Endothelial cell of umbilical vein (primary cell): ENCODE measurements around the gene SP140L. TPM values are rescaled to one million over a fixed set of nuclear protein-coding genes. Genes with fewer than 3 reads are reported as not detected.

Experiments
- BruUV-seq: library from RNA; stranded (reverse); fragments of 400-500 nt; replicated peaks from 2 replicates; lab custom pipeline; 2021; lab: Mats Ljungman, UMichigan
- CTCF ChIA-PET: fragments of 300-600, 350-600 bp; sonication (Branson Sonifier 250); formaldehyde crosslinking; loops from one replicate; lab custom pipeline; 2021; ENCODE audit warnings: antibody characterized with exemption, inconsistent platforms; lab: Charles Lee
- POLR2A ChIA-PET: fragments of 300-600, 350-600 bp; sonication (Branson Sonifier 250); formaldehyde crosslinking; loops from one replicate; lab custom pipeline; 2021; ENCODE audit warnings: antibody characterized with exemption, inconsistent platforms; lab: Charles Lee
- DNase-seq: peaks from one replicate; pipeline ENCODE4 v3.0.0-alpha.2; 2011; ENCODE audit warnings: low read depth, low spot score
- FAIRE-seq: peaks from 2 replicates; lab custom pipeline; 2011; peaks lifted over from hg19 to GRCh38; lab: Jason Lieb, UNC
- H2AFZ ChIP-seq: 2 replicates; pipeline ENCODE4 v1.6.0; 2012; ENCODE audit warnings: low read depth, low read length, control low read depth, inconsistent platforms
- H3K27ac ChIP-seq: 2 replicates; pipeline ENCODE4 v1.5.1; 2011; ENCODE audit warnings: low read depth, mild to moderate bottlenecking, control low read depth, low read length, moderate library complexity; ENCODE audit not compliant: insufficient read depth
- H3K27me3 ChIP-seq, 2 experiments: 2 replicates each; pipeline versions ENCODE4 v1.6.0 to v1.6.1; 2011; ENCODE audit warnings: low read length in 2 of 2, mixed read lengths in 1 of 2; ENCODE audit not compliant: control insufficient read depth in 2 of 2, insufficient read depth in 2 of 2
- H3K36me3 ChIP-seq, 2 experiments: 2 replicates in 1 of 2; 3 replicates in 1 of 2; pipeline ENCODE4 v1.5.1; 2011; ENCODE audit warnings: low read length in 2 of 2, mild to moderate bottlenecking in 1 of 2, moderate library complexity in 1 of 2; ENCODE audit not compliant: control insufficient read depth in 2 of 2, insufficient read depth in 2 of 2; ENCODE audit errors: extremely low read depth in 1 of 2
- H3K4me1 ChIP-seq: 3 replicates; pipeline ENCODE4 v1.5.1; 2011; ENCODE audit warnings: mild to moderate bottlenecking, low read length; ENCODE audit not compliant: control insufficient read depth, insufficient read depth; ENCODE audit errors: extremely low read depth
- H3K4me2 ChIP-seq: 2 replicates; pipeline ENCODE4 v1.6.1; 2011; ENCODE audit warnings: low read length, control low read depth, mixed read lengths; ENCODE audit not compliant: insufficient read depth
- H3K4me3 ChIP-seq, 3 experiments: fragments of 200-600 bp in 1 of 3; sonication (generic), shearing (Covaris generic) in 1 of 3; replicated peaks in 1 of 3; 2 replicates each; pipeline ENCODE4 v1.5.1; 2011 to 2016; ENCODE audit warnings: control low read depth in 3 of 3, low read length in 3 of 3, mild to moderate bottlenecking in 2 of 3, inconsistent platforms in 1 of 3, low read depth in 1 of 3, moderate library complexity in 1 of 3; ENCODE audit not compliant: insufficient read depth in 1 of 3
- H3K79me2 ChIP-seq: 2 replicates; pipeline ENCODE4 v1.6.0; 2012; ENCODE audit warnings: low read length, inconsistent platforms; ENCODE audit not compliant: control insufficient read depth, insufficient read depth
- H3K9ac ChIP-seq: replicated peaks from 2 replicates; pipeline ENCODE3; 2011; ENCODE audit warnings: low read length, control low read depth; ENCODE audit not compliant: insufficient read depth; ENCODE audit errors: extremely low read depth
- H3K9me1 ChIP-seq: replicated peaks from 3 replicates; pipeline ENCODE4 v1.6.0; 2011; ENCODE audit warnings: mild to moderate bottlenecking, low read length; ENCODE audit not compliant: control insufficient read depth, insufficient read depth; ENCODE audit errors: extremely low read depth
- H3K9me3 ChIP-seq: replicated peaks from 2 replicates; pipeline ENCODE4 v1.5.1; 2012; ENCODE audit warnings: low read length, inconsistent platforms; ENCODE audit not compliant: control insufficient read depth, insufficient read depth
- H4K20me1 ChIP-seq: replicated peaks from 2 replicates; pipeline ENCODE3; 2011; ENCODE audit warnings: mild to moderate bottlenecking, low read length; ENCODE audit not compliant: control insufficient read depth, insufficient read depth; ENCODE audit errors: extremely low read depth
- CTCF ChIP-seq, 2 donors: IDR thresholded peaks; 1 replicate in 1 of 2; 2 replicates in 1 of 2; pipeline ENCODE4 v1.5.1; 2011; ENCODE audit warnings: low read length in 2 of 2, mild to moderate bottlenecking in 2 of 2, moderate library complexity in 2 of 2, control low read depth in 1 of 2, inconsistent platforms in 1 of 2, low read depth in 1 of 2; ENCODE audit not compliant: insufficient read depth in 1 of 2; ENCODE audit errors: extremely low read depth in 1 of 2
- GATA2 ChIP-seq: IDR thresholded peaks from 2 replicates; pipeline ENCODE4 v1.7.0; 2011; ENCODE audit warnings: low read depth, mild to moderate bottlenecking, moderate library complexity, mixed read lengths, low read length; ENCODE audit not compliant: insufficient read length, insufficient read depth
- MAX ChIP-seq: IDR thresholded peaks from 2 replicates; pipeline ENCODE4 v1.6.1; 2011; ENCODE audit not compliant: insufficient read depth, insufficient read length
- MYC ChIP-seq: IDR thresholded peaks from one replicate; pipeline ENCODE4 v1.6.1; 2011; ENCODE audit warnings: mild to moderate bottlenecking, low read depth, low read length
- POLR2A ChIP-seq: IDR thresholded peaks from 2 replicates; pipeline ENCODE4 v1.6.1; 2012; ENCODE audit warnings: low read depth, mild to moderate bottlenecking, control low read depth, low read length
- POLR2AphosphoS5 ChIP-seq: IDR thresholded peaks from 2 replicates; pipeline ENCODE4 v1.6.1; 2012; ENCODE audit warnings: low read depth, mild to moderate bottlenecking, control low read depth, low read length, moderate library complexity; ENCODE audit not compliant: insufficient read depth
- dilution Hi-C: fragments of 300-500 bp; cut with MboI; formaldehyde crosslinking; loops from one replicate; pipeline ENCODE4 v1.15.0; 2019; ENCODE audit warnings: low sequenced_read_pairs; ENCODE audit not compliant: extremely low pct_ligation_motif_present
- intact Hi-C: fragments of 100-400 bp; cut with micrococcal nuclease; formaldehyde crosslinking; loops from one replicate; pipeline ENCODE4 v1.10.0; 2022
- polyA plus RNA-seq, 4 experiments: library from polyadenylated mRNA; depleted of rRNA in 3 of 4; stranded (reverse) in 3 of 4; unstranded in 1 of 4; fragments of >200 nt; gene quantifications; 2 replicates each; pipeline versions ENCODE4 v1.2.1 to v1.2.3, GENCODE V29; 2011 to 2012; ENCODE audit warnings: missing spikeins in 1 of 4
- total RNA-seq: library from RNA; stranded (reverse); gene quantifications from 2 replicates; pipeline ENCODE4 v1.2.3, GENCODE V29; 2021

The SP140L gene
- total and polyA plus RNA-seq, 2 donors (not counting 3 experiments of a cell fraction or from before 2014, with no cell fraction given) = 16.0 to 27.3 TPM

GRCh38 chr2:230319211-230319862 is 7.7 kb upstream of the SP140L start:
- no peak overlapping the region for H3K9ac ChIP-seq
- no peaks in the 10 kb centered on the region for H3K4me1 ChIP-seq
- no peaks in the 10 kb centered on the region for H4K20me1 ChIP-seq
- H2AFZ ChIP-seq = no peak overlapping the region
- no peaks in the 10 kb centered on the region for H3K79me2 ChIP-seq
- FAIRE-seq = peak; percentile 82
- H3K27me3 ChIP-seq = peaks cover 0 to 2% of the 10 kb centered on the region in 2 experiments
- CTCF ChIA-PET = no interaction called here
- TF ChIP-seq MAX (no peak), MYC (no peak)
- POLR2A ChIA-PET = no interaction called here
- H3K9me3 ChIP-seq = no peaks in the 10 kb centered on the region
- dilution Hi-C loops = no loop called here
- no peak overlapping the region for H3K4me2 ChIP-seq
- H3K36me3 ChIP-seq = no peaks in the 10 kb centered on the region
- DNase-seq = peak; percentile 14
- no TSS peak for BruUV-seq
- H3K9me1 ChIP-seq = no peaks in the 10 kb centered on the region
- H3K4me3 ChIP-seq = no peak overlapping the region
- intact Hi-C loops = no loop called here
- no peak overlapping the region for H3K27ac ChIP-seq

- Histone ChIP-seq H3K9ac (no peak overlapping the region), H3K36me3 (no peaks in the 10 kb centered on the region), H3K4me3 (no peak overlapping the region), H3K4me2 (no peak overlapping the region), H4K20me1 (no peaks in the 10 kb centered on the region), H3K4me1 (no peaks in the 10 kb centered on the region), H3K27ac (no peak overlapping the region), H3K79me2 (no peaks in the 10 kb centered on the region), H3K9me3 (no peaks in the 10 kb centered on the region), H3K27me3 (peaks cover 0 to 2% of the 10 kb centered on the region in 2 experiments), H2AFZ (no peak overlapping the region), H3K9me1 (no peaks in the 10 kb centered on the region)
- DNase-seq = no peak
- intact Hi-C loops = no loop called here
- no TSS peak for BruUV-seq
- no peak for FAIRE-seq
- no peak for TF ChIP-seq POLR2AphosphoS5
- TF ChIP-seq GATA2 = no peak
- no peak for TF ChIP-seq CTCF (IDR thresholded peaks at IDR 0.05; ENCODE audit: extremely low read depth in 1 of 2, insufficient read depth in 1 of 2, low read depth in 1 of 2, low read length in 2 of 2)
- no peak for TF ChIP-seq POLR2A
- ChIA-PET CTCF (no interaction called here), POLR2A (no interaction called here)
- dilution Hi-C loops = no loop called here
Observed at GRCh38 chr2:230321031-230321430, 6.0 kb upstream of the SP140L start.
